Naive thymus-derived CD4-positive, alpha-beta T cell (primary cell): ENCODE results near the gene KIF5B. TPM values are rescaled to one million over a fixed set of nuclear protein-coding genes. Genes with fewer than 3 reads are reported as not detected.
"Not testable (repeated sequence)": the region's sequence is repeated elsewhere in the genome, so short reads cannot be mapped to it uniquely, and the experiment has no call there.

ENCODE experiments used
- ATAC-seq: fragments of 150-1000 bp; cut with Tn5 transposase; 2 replicates; pipeline ENCODE4 v1.10.0; 2021; ENCODE audit warnings: mild to moderate bottlenecking, moderate library complexity
- CTCF ChIA-PET: fragments of 350-600 bp; sonication (Branson Sonifier 250); formaldehyde crosslinking; loops from one replicate; lab custom pipeline; 2021; ENCODE audit warnings: antibody characterized with exemption; lab: Charles Lee
- POLR2A ChIA-PET: fragments of 350-600 bp; sonication (Branson Sonifier 250); formaldehyde crosslinking; loops from one replicate; lab custom pipeline; 2021; ENCODE audit warnings: antibody characterized with exemption, inconsistent platforms; lab: Charles Lee
- DNase-seq, 9 donors: peaks; one replicate each; pipeline versions ENCODE4 v3.0.0 to v3.0.0-alpha.2; 2020 to 2022; ENCODE audit warnings: mixed read lengths in 1 of 9
- H3K27ac ChIP-seq: one replicate; pipeline ENCODE4 v1.7.0; 2013; ENCODE audit warnings: mild to moderate bottlenecking, low read depth, low read length, moderate library complexity
- H3K27me3 ChIP-seq, 2 donors: one replicate each; pipeline ENCODE4 v1.7.0; 2013; ENCODE audit warnings: low read length in 2 of 2, mild to moderate bottlenecking in 2 of 2, moderate library complexity in 2 of 2; ENCODE audit not compliant: control insufficient read depth in 2 of 2, insufficient read depth in 2 of 2
- H3K36me3 ChIP-seq, 3 experiments: 1 replicate in 2 of 3; 2 replicates in 1 of 3; pipeline ENCODE4 v1.7.0; 2013; ENCODE audit warnings: low read length in 3 of 3, mild to moderate bottlenecking in 3 of 3, moderate library complexity in 1 of 3; ENCODE audit not compliant: insufficient read depth in 3 of 3, control insufficient read depth in 2 of 3
- H3K4me1 ChIP-seq, 2 donors: one replicate each; pipeline ENCODE4 v1.7.0; 2013; ENCODE audit warnings: low read length in 2 of 2, mild to moderate bottlenecking in 2 of 2, moderate library complexity in 1 of 2; ENCODE audit not compliant: control insufficient read depth in 2 of 2, insufficient read depth in 2 of 2
- H3K4me3 ChIP-seq: 2 replicates; pipeline ENCODE4 v1.7.0; 2013; ENCODE audit warnings: mild to moderate bottlenecking, low read length
- H3K9me3 ChIP-seq, 3 experiments: 1 replicate in 2 of 3; 2 replicates in 1 of 3; pipeline ENCODE4 v1.7.0; 2013; ENCODE audit warnings: low read length in 3 of 3; ENCODE audit not compliant: control insufficient read depth in 2 of 3
- H3K27ac Mint-ChIP-seq, 9 donors: one replicate each; pipeline ENCODE4 v1.8.0; 2020 to 2022; ENCODE audit warnings: mixed read lengths in 9 of 9, mild to moderate bottlenecking in 8 of 9, moderate library complexity in 5 of 9, inconsistent platforms in 2 of 9
- H3K27me3 Mint-ChIP-seq, 5 donors: one replicate each; pipeline ENCODE4 v1.8.0; 2021 to 2022; ENCODE audit warnings: mixed read lengths in 5 of 5, mild to moderate bottlenecking in 1 of 5
- H3K36me3 Mint-ChIP-seq, 5 donors: one replicate each; pipeline ENCODE4 v1.8.0; 2020 to 2022; ENCODE audit warnings: mixed read lengths in 5 of 5, mild to moderate bottlenecking in 3 of 5, inconsistent platforms in 1 of 5
- H3K4me1 Mint-ChIP-seq, 7 donors: one replicate each; pipeline ENCODE4 v1.8.0; 2020 to 2022; ENCODE audit warnings: mixed read lengths in 7 of 7, mild to moderate bottlenecking in 3 of 7, inconsistent platforms in 1 of 7
- H3K4me3 Mint-ChIP-seq, 10 donors: one replicate each; pipeline ENCODE4 v1.8.0; 2020 to 2022; ENCODE audit warnings: mild to moderate bottlenecking in 10 of 10, mixed read lengths in 10 of 10, moderate library complexity in 6 of 10, inconsistent platforms in 2 of 10
- H3K9me3 Mint-ChIP-seq, 11 donors: one replicate each; pipeline ENCODE4 v1.8.0; 2020 to 2022; ENCODE audit warnings: mixed read lengths in 11 of 11, mild to moderate bottlenecking in 4 of 11, inconsistent platforms in 1 of 11, moderate library complexity in 1 of 11
- intact Hi-C, 2 donors: fragments of 100-400 bp; cut with micrococcal nuclease; formaldehyde crosslinking; loops; one replicate each; pipeline ENCODE4 v1.15.1; 2023
- polyA plus RNA-seq, 2 donors: library from polyadenylated mRNA; unstranded; fragments of 300-500 nt; fragmentation: Illumina TruSeq; gene quantifications; one replicate each; pipeline ENCODE4 v1.2.3, GENCODE V29; 2021
- total RNA-seq, 6 experiments: library from RNA in 5 of 6; stranded (reverse) in 5 of 6; gene quantifications; 1 replicate in 5 of 6; 2 replicates in 1 of 6; pipeline ENCODE4 v1.2.3 and lab custom pipeline; 2021 to 2026

The KIF5B gene
- total and polyA plus RNA-seq, 7 experiments from 2014 or later = 19.7 to 66.0 (median 44.4) TPM

- Histone ChIP-seq H3K9me3 (no peaks in the 10 kb centered on the region), H3K36me3 (no peaks in the 10 kb centered on the region), H3K4me3 (no peak overlapping the region), H3K27me3 (no peaks in the 10 kb centered on the region), H3K27ac (no peak overlapping the region), H3K4me1 (peaks cover 2 to 12% of the 10 kb centered on the region in 2 donors)
- no peak overlapping the region for H3K4me3 Mint-ChIP-seq
- POLR2A ChIA-PET = no interaction called here
- no peak for ATAC-seq
- intact Hi-C loops = no loop called here
- no peaks in the 10 kb centered on the region for H3K27me3 Mint-ChIP-seq
- CTCF ChIA-PET = no interaction called here
- H3K9me3 Mint-ChIP-seq = no peaks in the 10 kb centered on the region
- DNase-seq = no peak
- H3K36me3 Mint-ChIP-seq = peaks cover 0 to under 1% (median 0%) of the 10 kb centered on the region in 5 donors
- peak overlapping the region in 1 of 9 donors; percentile 23 for H3K27ac Mint-ChIP-seq
- peaks cover 18 to 29% (median 25%) of the 10 kb centered on the region in 7 donors for H3K4me1 Mint-ChIP-seq
Measured at GRCh38 chr10:31972519-31973041, 83.6 kb downstream of the KIF5B start.

- ATAC-seq, DNase-seq, H3K4me1 Mint-ChIP-seq, H3K27me3 ChIP-seq, H3K9me3 Mint-ChIP-seq, H3K36me3 Mint-ChIP-seq, H3K9me3 ChIP-seq, H3K27ac Mint-ChIP-seq, CTCF ChIA-PET, H3K4me3 ChIP-seq, H3K36me3 ChIP-seq, intact Hi-C loops, H3K27me3 Mint-ChIP-seq, H3K4me1 ChIP-seq, H3K27ac ChIP-seq, H3K4me3 Mint-ChIP-seq, POLR2A ChIA-PET: not testable (repeated sequence)
Measured at GRCh38 chr10:31969847-31970246, 86.4 kb downstream of the KIF5B start.

GRCh38 chr10:31963589-31963980 is 92.6 kb downstream of the KIF5B start:
- no peaks in the 10 kb centered on the region for H3K36me3 ChIP-seq
- DNase-seq (no peak), ATAC-seq (no peak)
- H3K27me3 Mint-ChIP-seq = no peaks in the 10 kb centered on the region
- no peak overlapping the region for H3K4me3 ChIP-seq
- H3K27me3 ChIP-seq = no peaks in the 10 kb centered on the region
- H3K36me3 Mint-ChIP-seq = no peaks in the 10 kb centered on the region
- ChIA-PET CTCF (no interaction called here), POLR2A (no interaction called here)
- peaks cover 12 to 23% (median 17%) of the 10 kb centered on the region in 7 donors for H3K4me1 Mint-ChIP-seq
- H3K9me3 Mint-ChIP-seq = no peaks in the 10 kb centered on the region
- no peak overlapping the region for H3K4me3 Mint-ChIP-seq
- no peak overlapping the region for H3K27ac ChIP-seq
- H3K27ac Mint-ChIP-seq = no peak overlapping the region
- intact Hi-C loops = no loop called here
- no peaks in the 10 kb centered on the region for H3K9me3 ChIP-seq
- no peaks in the 10 kb centered on the region for H3K4me1 ChIP-seq

GRCh38 chr10:31962826-31963588 is 93.2 kb downstream of the KIF5B start:
- Histone ChIP-seq H3K36me3 (no peaks in the 10 kb centered on the region), H3K9me3 (no peaks in the 10 kb centered on the region), H3K4me1 (no peaks in the 10 kb centered on the region), H3K27ac (no peak overlapping the region), H3K4me3 (no peak overlapping the region), H3K27me3 (no peaks in the 10 kb centered on the region)
- Mint-ChIP-seq H3K36me3 (no peaks in the 10 kb centered on the region), H3K9me3 (no peaks in the 10 kb centered on the region), H3K4me3 (peak overlapping the region in 1 of 10 donors; percentile 51), H3K4me1 (peaks cover 12 to 23% (median 17%) of the 10 kb centered on the region in 7 donors), H3K27me3 (no peaks in the 10 kb centered on the region), H3K27ac (peak overlapping the region in 1 of 9 donors; percentile 6)
- DNase-seq = no peak
- intact Hi-C loops = no loop called here
- POLR2A ChIA-PET = no interaction called here
- CTCF ChIA-PET = no interaction called here
- ATAC-seq = no peak

GRCh38 chr10:31961277-31962074 is 94.7 kb downstream of the KIF5B start:
- Histone ChIP-seq H3K36me3 (no peaks in the 10 kb centered on the region), H3K9me3 (no peaks in the 10 kb centered on the region), H3K4me1 (no peaks in the 10 kb centered on the region), H3K4me3 (no peak overlapping the region), H3K27me3 (no peaks in the 10 kb centered on the region), H3K27ac (no peak overlapping the region)
- H3K27me3 Mint-ChIP-seq = no peaks in the 10 kb centered on the region
- peaks cover 0 to 2% (median 0%) of the 10 kb centered on the region in 5 donors for H3K36me3 Mint-ChIP-seq
- H3K9me3 Mint-ChIP-seq = peaks cover 0 to under 1% (median 0%) of the 10 kb centered on the region in 11 donors
- H3K4me1 Mint-ChIP-seq = peaks cover 12 to 23% (median 17%) of the 10 kb centered on the region in 7 donors
- peak overlapping the region in 4 of 10 donors; percentile 11 to 51 (median 38) for H3K4me3 Mint-ChIP-seq
- ChIA-PET CTCF (no interaction called here), POLR2A (interaction anchor here (0.5 kb wide), 1 partner anchor 1117 kb away, joined by 3 read pairs; no protein-coding TSS in a partner anchor)
- ATAC-seq (peak; percentile 88), DNase-seq (peak in 2 of 9 donors; percentile 11 to 22)
- intact Hi-C loops = no loop called here
- H3K27ac Mint-ChIP-seq = peak overlapping the region in 1 of 9 donors; percentile 38

DNA sequence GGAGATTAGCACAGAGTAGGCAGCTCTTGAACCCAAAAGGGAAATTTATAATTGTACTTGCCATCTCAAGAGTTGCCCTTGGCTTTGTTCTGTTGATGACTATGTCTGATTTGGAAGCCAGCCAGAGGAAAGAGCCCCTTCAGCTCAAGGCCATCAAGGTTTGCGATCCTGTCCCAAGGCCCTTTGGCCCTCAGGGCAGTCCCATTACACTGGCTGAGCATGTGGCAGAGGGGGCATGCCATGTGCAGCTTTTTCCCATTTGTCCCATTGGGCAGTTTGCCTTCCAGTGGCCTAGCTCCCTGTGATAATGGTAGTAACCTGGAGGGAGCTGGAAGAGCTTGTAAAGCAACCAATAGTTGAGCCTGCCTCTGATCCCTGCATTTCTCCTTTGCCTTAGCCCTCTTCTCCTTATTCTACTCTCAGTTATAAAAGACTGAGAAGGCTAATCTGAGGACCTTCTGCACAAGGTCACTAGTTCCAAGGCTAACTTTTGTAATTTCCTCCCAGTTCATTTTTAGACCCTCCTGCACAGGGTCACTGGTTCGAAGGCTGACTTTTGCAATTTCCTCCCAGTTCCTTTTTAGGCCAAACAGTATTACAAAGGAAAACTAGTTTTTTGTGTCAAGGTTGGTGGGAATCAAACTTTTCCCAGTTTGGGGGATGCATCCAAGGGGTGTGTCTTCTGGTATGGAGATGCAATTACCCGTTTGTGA is 96.6 kb downstream of the KIF5B start:
- DNase-seq (no peak), ATAC-seq (no peak)
- peaks cover 1 to 8% (median 3%) of the 10 kb centered on the region in 5 donors for H3K36me3 Mint-ChIP-seq
- no peaks in the 10 kb centered on the region for H3K36me3 ChIP-seq
- no peak overlapping the region for H3K4me3 ChIP-seq
- H3K27ac ChIP-seq = no peak overlapping the region
- H3K27ac Mint-ChIP-seq = no peak overlapping the region
- H3K27me3 ChIP-seq = no peaks in the 10 kb centered on the region
- H3K9me3 ChIP-seq = no peaks in the 10 kb centered on the region
- CTCF ChIA-PET = interaction anchor here (0.9 kb wide), 1 partner anchor 97 kb away, joined by 3 read pairs; no protein-coding TSS in a partner anchor
- no peak overlapping the region for H3K4me3 Mint-ChIP-seq
- H3K9me3 Mint-ChIP-seq = peaks cover 1 to 9% (median 4%) of the 10 kb centered on the region in 11 donors
- POLR2A ChIA-PET = no interaction called here
- H3K4me1 ChIP-seq = no peaks in the 10 kb centered on the region
- no peaks in the 10 kb centered on the region for H3K27me3 Mint-ChIP-seq
- intact Hi-C loops = no loop called here
- peaks cover 12 to 23% (median 18%) of the 10 kb centered on the region in 7 donors for H3K4me1 Mint-ChIP-seq
